HG02588 (cell line): ENCODE data around the gene SKA1.
A peak's percentile ranks its signal among the peaks of the same experiment; 100 is the strongest.

Experiments used
- ATAC-seq: cut with Tn5 transposase; IDR thresholded peaks from one replicate; pipeline ENCODE4 v1.9.1; 2021; ENCODE audit warnings: mild to moderate bottlenecking, moderate library complexity; ENCODE audit not compliant: unreplicated experiment

Gene SKA1

GRCh38 chr18:50374753-50375391 lies at the start of gene SKA1:
Gene SKA1 (plus strand): TSS chr18:50375046. CDS start chr18:50375831, 785 bp downstream.
- peak; percentile 89 for ATAC-seq

DNA sequence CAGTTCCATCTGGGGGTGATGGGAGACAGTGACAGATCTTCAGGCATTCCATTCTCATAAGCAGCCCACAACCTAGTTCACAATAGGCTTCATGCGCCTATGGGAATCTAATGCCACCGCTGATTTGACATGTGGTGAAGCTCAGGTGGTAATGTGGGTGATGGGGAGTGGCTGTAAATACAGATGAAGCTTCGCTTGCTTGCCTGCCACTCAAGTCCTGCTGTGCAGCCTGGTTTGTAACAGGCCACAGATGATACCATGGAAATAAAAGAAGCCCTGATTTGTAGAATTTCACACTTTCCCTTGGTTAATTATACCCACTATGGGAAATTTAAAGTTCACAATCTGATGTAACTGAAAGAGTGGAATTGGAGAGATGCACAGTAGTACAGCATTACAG lies 46.9 kb upstream of the SKA1 start:
- no peak for ATAC-seq

DNA sequence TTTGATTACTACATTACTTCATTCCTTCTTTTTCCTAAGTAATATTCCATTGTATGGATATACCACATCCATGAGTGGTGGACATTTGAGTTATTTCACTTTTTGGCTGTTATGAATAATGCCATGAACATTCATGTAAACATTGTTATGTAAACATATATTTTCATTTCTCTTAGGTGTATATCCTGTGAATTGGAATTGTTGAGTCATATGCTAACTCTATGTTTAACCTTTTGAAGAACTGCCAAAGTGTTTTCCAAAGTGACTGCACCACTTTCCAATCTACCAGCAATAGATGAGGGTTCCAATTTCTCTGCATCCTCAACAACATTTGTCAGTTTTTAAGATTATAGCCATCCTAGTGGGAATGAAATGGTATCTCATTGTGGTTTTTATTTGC lies 44.7 kb upstream of the SKA1 start:
- no peak for ATAC-seq

GRCh38 chr18:50331691-50332090 lies 43.2 kb upstream of the SKA1 start:
- ATAC-seq, result no peak

GRCh38 chr18:50334546-50335152 lies 40.2 kb upstream of the SKA1 start:
- ATAC-seq, result peak; percentile 65

GRCh38 chr18:50338122-50338521 lies 36.7 kb upstream of the SKA1 start:
- no peak for ATAC-seq

GRCh38 chr18:50338715-50339114 lies 36.1 kb upstream of the SKA1 start:
- ATAC-seq, result no peak

GRCh38 chr18:50340078-50340477 lies 34.8 kb upstream of the SKA1 start:
- ATAC-seq, result no peak

GRCh38 chr18:50341443-50341842 lies 33.4 kb upstream of the SKA1 start:
- no peak for ATAC-seq

DNA sequence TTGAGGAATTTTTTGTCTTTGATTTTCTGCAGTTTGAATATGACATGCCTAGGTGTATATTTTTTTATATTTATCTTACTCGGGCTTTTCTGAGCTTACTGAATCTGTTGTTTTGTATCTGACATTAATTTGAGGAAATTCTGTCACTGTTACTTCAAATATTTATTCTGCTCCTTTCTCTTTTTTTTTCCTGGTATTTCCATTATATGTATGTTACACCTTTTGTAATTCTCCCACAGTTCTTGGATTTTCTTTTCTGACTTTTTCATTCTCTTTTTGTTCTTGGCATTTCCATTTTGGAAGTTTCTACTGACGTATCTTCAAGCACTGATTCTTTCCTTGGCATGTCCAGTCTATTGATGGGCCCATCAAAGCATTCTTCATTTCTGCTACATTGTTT lies 24.1 kb upstream of the SKA1 start:
- ATAC-seq, result no peak

DNA sequence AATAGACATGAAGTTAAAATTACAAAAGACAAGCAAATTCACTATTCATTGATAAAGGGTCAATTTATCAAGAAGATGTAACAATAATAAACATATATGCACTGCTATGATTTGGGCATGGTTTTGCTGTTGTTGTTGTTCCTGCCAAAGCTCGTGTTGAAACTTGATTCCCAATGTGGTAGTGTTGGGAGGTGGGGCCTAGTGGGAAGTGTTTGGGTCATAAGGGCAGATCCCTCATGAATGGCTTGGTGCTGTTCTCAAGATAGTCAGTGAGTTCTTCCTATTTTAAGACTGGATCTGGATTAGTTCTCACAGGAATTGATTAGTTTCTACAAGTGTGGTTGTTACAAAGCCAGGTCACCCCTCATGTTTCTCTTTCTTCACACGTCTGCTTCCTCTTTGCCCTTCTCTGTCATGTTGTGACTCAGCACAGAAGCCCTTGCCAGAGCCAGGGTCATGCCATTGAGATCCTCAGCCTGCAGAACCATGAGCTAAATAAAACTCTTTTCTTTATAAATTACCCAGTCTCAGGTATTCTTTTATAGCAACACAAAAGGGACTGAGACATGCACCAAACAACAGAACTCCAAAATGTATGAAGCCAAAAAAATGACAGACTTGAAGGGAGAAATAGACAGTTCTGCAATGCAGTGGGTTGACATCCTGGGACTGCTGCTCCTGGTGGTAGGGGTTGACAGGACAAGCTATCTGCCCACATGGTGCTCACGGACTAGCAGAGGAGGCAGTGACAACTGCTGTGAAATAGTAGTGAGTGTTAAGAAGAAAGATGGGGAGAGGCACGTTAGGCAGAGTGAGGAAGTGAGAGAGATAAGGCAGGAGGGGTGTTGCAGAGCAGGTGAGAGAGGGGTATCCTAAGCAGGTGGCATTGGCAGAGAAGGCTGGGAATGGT lies 18.6 kb upstream of the SKA1 start:
- ATAC-seq, result peak; percentile 81

GRCh38 chr18:50358844-50359243 lies 16.0 kb upstream of the SKA1 start:
- ATAC-seq, result no peak

DNA sequence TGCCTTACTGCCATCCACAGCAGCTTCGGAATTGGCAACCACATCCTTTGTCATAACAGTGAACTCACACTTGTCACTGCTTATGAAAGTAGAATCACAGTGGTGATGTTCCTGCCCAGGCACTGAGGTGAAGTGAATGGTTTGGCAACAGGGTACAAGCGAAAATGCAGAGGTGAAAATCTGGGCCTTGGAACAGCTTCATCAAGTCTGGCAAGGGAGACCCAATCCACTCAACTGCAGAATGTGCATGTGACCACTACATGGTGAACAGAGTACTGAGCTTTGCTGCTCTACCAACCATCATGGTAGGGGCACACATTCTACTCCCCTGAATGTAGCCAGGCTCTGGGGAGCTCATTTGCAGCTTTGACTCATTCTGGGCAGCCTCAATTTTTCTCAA lies 15.0 kb upstream of the SKA1 start:
- ATAC-seq, result no peak

DNA sequence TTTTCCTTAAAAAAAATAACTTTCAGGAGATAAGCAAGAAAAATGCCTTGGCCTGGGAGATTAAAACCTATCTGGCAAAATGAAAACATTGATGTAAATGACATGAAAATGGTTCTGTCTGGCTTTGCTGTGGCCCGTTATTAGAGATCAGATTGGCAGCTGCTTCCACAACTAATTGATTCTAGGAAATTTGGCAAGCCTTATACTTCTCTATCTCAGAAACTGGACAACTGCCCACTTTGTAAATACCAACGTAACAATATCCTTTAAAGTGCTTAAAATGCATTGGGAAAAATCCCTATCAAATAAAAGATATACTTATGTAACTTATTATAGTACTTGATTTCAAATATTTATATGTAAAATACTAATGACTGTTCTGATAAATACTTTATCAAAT lies 14.2 kb upstream of the SKA1 start:
- no peak for ATAC-seq

- ATAC-seq, result no peak
These were observed 5.2 kb upstream of the SKA1 start for GRCh38 chr18:50369672-50370071.

- ATAC-seq, result no peak
These were observed 2.1 kb upstream of the SKA1 start for GRCh38 chr18:50372743-50373142.

- ATAC-seq, result no peak
These were observed 1.2 kb upstream of the SKA1 start for GRCh38 chr18:50373561-50374219.

- no peak for ATAC-seq
These were observed 560 bp upstream of the SKA1 start for GRCh38 chr18:50374220-50374752.

DNA sequence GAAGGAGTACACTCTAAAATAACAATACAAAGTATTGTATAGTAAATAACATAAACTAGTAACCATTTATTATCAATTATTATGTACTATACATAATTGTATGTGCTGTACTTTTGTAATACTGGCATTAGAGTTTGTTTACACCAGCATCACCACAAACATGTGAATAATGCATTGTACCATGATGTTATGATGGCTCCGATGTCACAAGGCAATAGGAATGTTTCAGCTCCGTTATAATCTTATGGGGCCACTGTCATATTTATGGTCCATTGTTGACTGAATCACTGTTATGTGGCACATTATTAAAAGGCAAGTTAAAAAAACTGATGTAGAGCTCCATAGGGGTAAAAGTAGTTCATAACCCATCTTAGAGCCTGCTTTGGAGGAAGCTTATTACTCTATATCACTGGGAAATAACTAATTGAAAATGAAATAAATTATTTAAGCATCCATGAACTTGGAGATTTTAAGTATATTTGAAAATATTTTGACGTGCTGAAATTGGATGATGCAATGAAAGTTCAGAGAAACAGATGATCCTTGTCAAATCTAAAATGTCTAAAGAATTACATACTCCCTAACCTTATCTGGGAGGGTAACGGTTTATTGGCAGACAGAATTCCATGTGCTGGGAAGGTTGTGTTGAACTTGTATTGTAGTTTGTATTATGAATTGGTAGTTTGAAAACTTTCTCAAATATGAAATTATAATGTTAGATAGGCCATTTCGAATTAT lies 2.4 kb downstream of the SKA1 start:
- no peak for ATAC-seq

DNA sequence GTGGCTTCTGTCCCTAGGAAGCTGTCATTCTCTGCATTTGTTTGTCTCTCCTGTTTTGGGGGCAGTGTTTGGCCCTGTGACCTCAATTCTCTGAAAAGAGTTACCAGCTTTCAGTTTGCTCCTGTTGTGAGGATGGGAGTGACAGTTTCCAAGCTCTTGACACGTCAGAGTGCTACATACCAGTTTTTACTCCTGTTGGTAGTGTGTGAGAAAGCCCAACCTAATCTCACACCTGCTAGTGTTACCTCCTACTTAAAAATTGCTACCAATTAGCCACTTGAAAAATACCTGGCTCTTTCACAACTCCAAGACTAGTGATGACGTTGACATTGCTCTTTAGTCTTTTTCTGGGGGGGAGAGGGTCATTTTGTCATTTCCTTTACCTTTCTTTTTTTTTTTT lies 14.1 kb downstream of the SKA1 start:
- ATAC-seq, result no peak
